Measurements from ENCODE around the gene CPLX4.

Gene CPLX4

GRCh38 chr18:59270689-59271257, 47.7 kb downstream of the CPLX4 start:
- TF ChIP-seq CTCF (IDR thresholded peaks at IDR 0.05), result no peak

GRCh38 chr18:59269563-59270119, 48.8 kb downstream of the CPLX4 start:
- TF ChIP-seq CTCF (IDR thresholded peaks at IDR 0.05), result no peak

- peak; percentile 18 for TF ChIP-seq CTCF (IDR thresholded peaks at IDR 0.05)
Measured at GRCh38 chr18:59268721-59269562, 49.5 kb downstream of the CPLX4 start.

- no peak for TF ChIP-seq CTCF (IDR thresholded peaks at IDR 0.05)
Measured at GRCh38 chr18:59268127-59268720, 50.2 kb downstream of the CPLX4 start.

- no peak for TF ChIP-seq CTCF (IDR thresholded peaks at IDR 0.05)
Measured at GRCh38 chr18:59267503-59268126, 50.8 kb downstream of the CPLX4 start.

- TF ChIP-seq CTCF (IDR thresholded peaks at IDR 0.05), result no peak
Measured at GRCh38 chr18:59266886-59267502, 51.5 kb downstream of the CPLX4 start.

GRCh38 chr18:59266459-59266858, 52.0 kb downstream of the CPLX4 start:
- TF ChIP-seq CTCF (IDR thresholded peaks at IDR 0.05), result no peak

Measured in LNCAP (cell line).